Mucosa of descending colon (tissue), 3 donors: ENCODE measurements around the gene FGF12. TPM values are rescaled to one million over a fixed set of nuclear protein-coding genes. Genes with fewer than 3 reads are reported as not detected.

Source experiments
- ATAC-seq: fragments of 200-7000 bp; cut with Tn5 transposase; one replicate; pipeline ENCODE4 v1.9.1; 2020; ENCODE audit warnings: mild to moderate bottlenecking, moderate library complexity
- DNase-seq, 3 donors: peaks; one replicate each; pipeline ENCODE4 v3.0.0-alpha.2; 2020
- H3K36me3 ChIP-seq: fragments of 200-600 bp; one replicate; pipeline ENCODE4 v1.8.0; 2021; ENCODE audit warnings: low read depth, mild to moderate bottlenecking
- H3K4me1 ChIP-seq: fragments of 200-600 bp; one replicate; pipeline ENCODE4 v1.8.0; 2021; ENCODE audit warnings: low read depth, mild to moderate bottlenecking
- H3K4me3 ChIP-seq: fragments of 200-600 bp; one replicate; pipeline ENCODE4 v1.8.0; 2021; ENCODE audit warnings: mild to moderate bottlenecking
- H3K9me3 ChIP-seq: fragments of 200-600 bp; one replicate; pipeline ENCODE4 v1.8.0; 2021; ENCODE audit warnings: mild to moderate bottlenecking
- intact Hi-C, 2 donors: fragments of 100-400 bp; cut with DNase I in 1 of 2; cut with micrococcal nuclease in 1 of 2; formaldehyde crosslinking; loops; one replicate each; pipeline versions ENCODE4 v1.11.0 to v1.11.1; 2022; cut with DNase I, micrococcal nuclease
- total RNA-seq, 3 donors: library from RNA; stranded (reverse); fragmentation: NEBNext Ultra II Directional in 2 of 3; extraction: Animal tissue kit (Norgen Biotek cat#: 25700) in 2 of 3; gene quantifications; one replicate each; pipeline versions ENCODE4 v1.2.1 to v1.2.4, GENCODE V29; 2021 to 2023
- TF ChIP-seq, protein P1 (sequence below): fragments of 200-600 bp; IDR thresholded peaks from one replicate; pipeline ENCODE4 v1.8.0; 2022; ENCODE audit warnings: antibody characterized with exemption, mild to moderate bottlenecking
- donor health status: DM: no; HTN: no; CAD: no; lungs with moderate emphysema.
- donor health status: DM: no; HTN: no; CAD: no.
- donor health status: DM: no; HTN: yes; CAD: no.

Gene FGF12
- total RNA-seq, 3 donors from 2014 or later, result 0.35 to 3.3 (median 0.58) TPM

DNA sequence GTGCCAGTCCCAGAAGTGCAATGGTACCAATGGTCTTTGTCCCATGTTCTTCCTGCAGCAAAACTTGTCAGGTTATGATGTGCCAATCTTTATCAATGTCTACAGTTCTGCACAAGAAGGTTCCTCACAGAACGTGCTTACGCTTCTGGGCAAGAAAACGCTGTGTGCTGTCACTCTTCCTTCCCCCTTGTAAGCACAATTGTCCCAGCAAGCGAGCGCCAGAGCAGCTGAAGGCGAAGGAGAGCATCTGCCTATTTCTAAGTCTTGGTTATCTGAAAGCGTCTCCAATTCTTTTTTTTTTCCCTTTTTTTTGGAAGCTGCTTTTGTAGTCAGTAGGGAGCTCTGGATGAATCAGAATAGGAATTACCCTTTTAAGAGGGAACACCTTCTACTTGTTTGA lies 514.4 kb downstream of the FGF12 start:
- H3K4me3 ChIP-seq, result no peak overlapping the region
- no peak for ATAC-seq
- TF ChIP-seq, protein P1, sequence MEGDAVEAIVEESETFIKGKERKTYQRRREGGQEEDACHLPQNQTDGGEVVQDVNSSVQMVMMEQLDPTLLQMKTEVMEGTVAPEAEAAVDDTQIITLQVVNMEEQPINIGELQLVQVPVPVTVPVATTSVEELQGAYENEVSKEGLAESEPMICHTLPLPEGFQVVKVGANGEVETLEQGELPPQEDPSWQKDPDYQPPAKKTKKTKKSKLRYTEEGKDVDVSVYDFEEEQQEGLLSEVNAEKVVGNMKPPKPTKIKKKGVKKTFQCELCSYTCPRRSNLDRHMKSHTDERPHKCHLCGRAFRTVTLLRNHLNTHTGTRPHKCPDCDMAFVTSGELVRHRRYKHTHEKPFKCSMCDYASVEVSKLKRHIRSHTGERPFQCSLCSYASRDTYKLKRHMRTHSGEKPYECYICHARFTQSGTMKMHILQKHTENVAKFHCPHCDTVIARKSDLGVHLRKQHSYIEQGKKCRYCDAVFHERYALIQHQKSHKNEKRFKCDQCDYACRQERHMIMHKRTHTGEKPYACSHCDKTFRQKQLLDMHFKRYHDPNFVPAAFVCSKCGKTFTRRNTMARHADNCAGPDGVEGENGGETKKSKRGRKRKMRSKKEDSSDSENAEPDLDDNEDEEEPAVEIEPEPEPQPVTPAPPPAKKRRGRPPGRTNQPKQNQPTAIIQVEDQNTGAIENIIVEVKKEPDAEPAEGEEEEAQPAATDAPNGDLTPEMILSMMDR, result no peak
- no peaks in the 10 kb centered on the region for H3K9me3 ChIP-seq
- no peaks in the 10 kb centered on the region for H3K4me1 ChIP-seq
- intact Hi-C loops, result no loop called here
- H3K36me3 ChIP-seq, result no peaks in the 10 kb centered on the region
- no peak for DNase-seq

DNA sequence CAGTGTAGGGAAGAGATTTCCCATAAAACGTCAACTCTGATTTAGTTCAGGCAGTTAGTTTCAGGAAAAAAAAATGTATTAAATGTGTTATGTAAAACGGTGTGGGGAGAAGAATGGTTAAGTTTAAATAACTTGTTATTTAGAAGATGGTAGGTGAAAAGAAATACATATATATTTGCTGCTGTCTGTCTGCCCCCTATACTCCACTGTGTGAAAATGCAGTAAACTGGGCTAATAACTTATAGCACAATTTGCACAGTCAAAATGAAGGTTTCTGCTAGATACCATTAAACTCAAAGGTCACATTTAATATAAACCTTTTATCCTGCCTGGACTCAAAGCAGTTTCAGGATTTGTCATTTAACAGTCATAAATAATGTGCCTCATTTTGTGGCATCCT lies 515.0 kb downstream of the FGF12 start:
- H3K4me1 ChIP-seq, result no peaks in the 10 kb centered on the region
- no peak for DNase-seq
- no peak overlapping the region for H3K4me3 ChIP-seq
- H3K36me3 ChIP-seq, result no peaks in the 10 kb centered on the region
- intact Hi-C loops, result no loop called here
- no peak for ATAC-seq
- TF ChIP-seq, protein P1, result no peak
- no peaks in the 10 kb centered on the region for H3K9me3 ChIP-seq

DNA sequence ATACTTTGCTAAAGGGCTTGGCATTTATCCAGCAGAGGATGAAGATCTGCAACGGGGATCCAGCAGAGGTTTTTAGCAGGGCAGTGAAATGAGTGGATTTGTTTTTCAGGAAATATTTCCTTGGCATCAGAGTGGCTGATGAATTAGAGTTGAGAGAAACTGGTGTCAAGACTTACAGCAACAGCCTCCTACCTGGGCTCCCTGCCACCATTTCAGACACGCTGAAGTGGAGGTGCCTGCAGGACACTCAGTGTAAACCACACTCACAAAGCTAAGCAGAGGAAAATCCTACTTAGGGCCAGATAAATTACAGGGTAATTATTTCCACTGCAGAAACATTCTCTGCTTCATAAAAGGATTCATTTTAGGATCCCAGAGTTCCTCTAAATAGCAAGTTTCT lies 519.7 kb downstream of the FGF12 start:
- intact Hi-C loops, result no loop called here
- no peak for ATAC-seq
- no peak overlapping the region for H3K4me3 ChIP-seq
- no peak for DNase-seq
- H3K36me3 ChIP-seq, result no peaks in the 10 kb centered on the region
- H3K4me1 ChIP-seq, result no peaks in the 10 kb centered on the region
- TF ChIP-seq, protein P1, result no peak
- no peaks in the 10 kb centered on the region for H3K9me3 ChIP-seq

DNA sequence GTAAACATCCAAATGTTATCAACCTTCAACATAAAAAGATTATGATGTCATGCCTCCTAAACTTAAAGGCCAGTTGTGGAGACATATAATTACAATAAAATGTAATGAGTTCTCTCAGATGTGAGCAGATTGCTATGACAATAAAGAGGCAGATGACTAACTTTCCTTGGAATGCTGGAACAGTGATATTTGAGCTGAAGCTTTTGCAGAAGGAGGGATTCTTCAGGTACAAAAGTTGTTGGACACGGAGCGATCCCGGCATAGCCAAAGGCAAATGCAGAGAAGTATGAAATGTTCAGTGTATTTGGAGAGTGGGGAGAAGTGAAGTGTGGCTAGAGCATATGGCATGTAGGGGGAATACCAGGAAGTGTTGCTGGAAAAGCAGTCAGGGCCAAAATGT lies 520.1 kb downstream of the FGF12 start:
- ATAC-seq, result no peak
- H3K4me3 ChIP-seq, result no peak overlapping the region
- intact Hi-C loops, result no loop called here
- no peaks in the 10 kb centered on the region for H3K9me3 ChIP-seq
- TF ChIP-seq, protein P1, result no peak
- H3K36me3 ChIP-seq, result no peaks in the 10 kb centered on the region
- H3K4me1 ChIP-seq, result no peaks in the 10 kb centered on the region
- no peak for DNase-seq

DNA sequence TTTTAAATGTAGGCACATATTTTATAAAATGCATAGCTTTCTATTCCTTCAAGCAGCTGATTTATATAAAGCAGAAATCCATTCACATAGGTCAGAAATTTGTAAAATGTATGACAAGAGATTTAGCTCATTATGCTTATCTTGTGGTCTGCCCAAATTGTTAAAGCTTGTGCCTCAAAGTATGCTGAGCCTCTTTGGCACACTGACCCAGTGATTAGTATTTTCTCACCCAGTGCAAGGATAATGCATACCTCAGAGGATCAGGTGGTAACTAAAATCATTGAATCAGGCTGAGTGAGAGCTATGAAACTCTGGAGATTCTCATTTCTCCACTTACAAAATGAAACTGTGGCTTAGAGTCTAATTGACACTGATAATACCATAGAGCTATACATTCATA lies 533.3 kb downstream of the FGF12 start:
- Histone ChIP-seq H3K4me1 (no peaks in the 10 kb centered on the region), H3K4me3 (no peak overlapping the region), H3K9me3 (no peaks in the 10 kb centered on the region), H3K36me3 (no peaks in the 10 kb centered on the region)
- no peak for DNase-seq
- intact Hi-C loops, result no loop called here
- TF ChIP-seq, protein P1, result no peak
- no peak for ATAC-seq

DNA sequence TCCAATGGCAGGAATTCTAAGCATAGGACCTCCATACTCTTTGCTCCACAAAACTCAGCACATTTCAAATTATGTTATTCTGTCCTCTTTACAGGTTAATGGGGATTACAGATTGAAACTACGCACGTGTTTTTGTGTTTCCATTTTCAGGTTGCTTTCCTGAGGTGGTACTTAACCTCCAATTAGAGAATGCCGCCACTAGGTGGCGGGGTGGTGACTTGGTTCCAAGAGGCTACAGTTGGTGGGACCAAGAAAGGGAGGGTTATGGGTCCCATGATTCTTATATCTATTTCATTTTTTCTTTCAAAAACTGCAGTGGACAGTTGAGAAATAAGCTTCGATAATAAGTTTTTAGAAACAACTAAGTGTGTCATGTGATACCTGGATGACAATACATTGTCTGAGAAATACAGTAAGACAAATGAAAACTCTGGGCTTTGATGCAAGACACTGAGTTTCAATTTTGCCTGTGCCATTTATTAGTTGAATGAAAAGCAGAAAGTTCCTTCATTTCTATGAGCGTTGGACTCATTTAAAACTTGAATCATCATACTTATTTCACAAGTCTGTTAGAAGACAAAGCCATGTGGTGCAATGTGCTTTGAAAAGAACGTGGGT lies 539.0 kb downstream of the FGF12 start:
- Histone ChIP-seq H3K9me3 (no peaks in the 10 kb centered on the region), H3K4me3 (no peak overlapping the region), H3K36me3 (no peaks in the 10 kb centered on the region), H3K4me1 (no peaks in the 10 kb centered on the region)
- intact Hi-C loops, result no loop called here
- no peak for ATAC-seq
- TF ChIP-seq, protein P1, result no peak
- DNase-seq, result peak in 2 of 3 donors; percentile 38 to 71
